HEK293T (cell line): ENCODE measurements around the gene SLC2A13.

Source experiments
- CTCF ChIA-PET: fragments of 350-600 bp; formaldehyde crosslinking; extraction: SDS; loops from one replicate; lab custom pipeline; 2021; ENCODE audit warnings: antibody characterized with exemption, inconsistent platforms; lab: Yijun Ruan, JAX
- POLR2A ChIA-PET: fragments of 350-600 bp; formaldehyde crosslinking; extraction: SDS; loops from one replicate; lab custom pipeline; 2020; ENCODE audit warnings: antibody characterized with exemption, inconsistent platforms; lab: Yijun Ruan, JAX
- DNase-seq: peaks from one replicate; pipeline ENCODE4 v3.0.0; 2012; ENCODE audit warnings: mixed read lengths; ENCODE audit errors: extremely low spot score
- ARNT ChIP-seq: fragments of 450-650 bp; IDR thresholded peaks from 2 replicates; pipeline ENCODE4 v1.6.1; 2017; ENCODE audit warnings: mild to moderate bottlenecking
- BHLHE40 ChIP-seq: fragments of 450-650 bp; IDR thresholded peaks from 2 replicates; pipeline ENCODE4 v1.6.1; 2016; ENCODE audit warnings: mild to moderate bottlenecking, moderate library complexity, borderline replicate concordance
- CTBP1 ChIP-seq: fragments of 450-650 bp; IDR thresholded peaks from 2 replicates; pipeline ENCODE4 v1.6.1; 2016; ENCODE audit warnings: borderline replicate concordance
- ELF4 ChIP-seq: fragments of 450-650 bp; IDR thresholded peaks from 2 replicates; pipeline ENCODE4 v1.6.1; 2017; ENCODE audit warnings: antibody characterized with exemption
- FOXA1 ChIP-seq: fragments of 450-650 bp; IDR thresholded peaks from 2 replicates; pipeline ENCODE4 v1.6.1; 2016; ENCODE audit warnings: mild to moderate bottlenecking
- FOXK2 ChIP-seq: fragments of 450-650 bp; IDR thresholded peaks from 2 replicates; pipeline ENCODE4 v1.6.1; 2016; ENCODE audit warnings: mild to moderate bottlenecking
- FOXM1 ChIP-seq: fragments of 450-650 bp; IDR thresholded peaks from 2 replicates; pipeline ENCODE4 v1.6.1; 2017; ENCODE audit warnings: mild to moderate bottlenecking, borderline replicate concordance
- HDGF ChIP-seq: fragments of 450-650 bp; IDR thresholded peaks from 2 replicates; pipeline ENCODE4 v1.6.1; 2017; ENCODE audit warnings: antibody characterized with exemption, borderline replicate concordance
- L3MBTL2 ChIP-seq: fragments of 450-650 bp; conservative IDR thresholded peaks from 2 replicates; pipeline ENCODE4 v1.6.1; 2016; ENCODE audit warnings: mild to moderate bottlenecking
- LEF1 ChIP-seq: fragments of 450-650 bp; IDR thresholded peaks from 2 replicates; pipeline ENCODE4 v1.6.1; 2017; ENCODE audit warnings: mild to moderate bottlenecking, borderline replicate concordance
- NFRKB ChIP-seq: fragments of 450-650 bp; IDR thresholded peaks from 2 replicates; pipeline ENCODE4 v1.6.1; 2016; ENCODE audit warnings: mild to moderate bottlenecking, moderate library complexity
- SP1 ChIP-seq: fragments of 450-650 bp; IDR thresholded peaks from 2 replicates; pipeline ENCODE4 v1.6.1; 2017
- SUZ12 ChIP-seq: fragments of 450-650 bp; IDR thresholded peaks from 2 replicates; pipeline ENCODE4 v1.6.1; 2016; ENCODE audit warnings: mild to moderate bottlenecking
- TARDBP ChIP-seq: fragments of 450-650 bp; IDR thresholded peaks from 2 replicates; pipeline ENCODE4 v1.6.1; 2016
- ZNF384 ChIP-seq: fragments of 450-650 bp; IDR thresholded peaks from 2 replicates; pipeline ENCODE4 v1.6.1; 2016
- TF ChIP-seq, protein P1 (sequence below): fragments of 450-650 bp; IDR thresholded peaks from 2 replicates; pipeline ENCODE4 v1.6.1; 2016

Gene SLC2A13

DNA sequence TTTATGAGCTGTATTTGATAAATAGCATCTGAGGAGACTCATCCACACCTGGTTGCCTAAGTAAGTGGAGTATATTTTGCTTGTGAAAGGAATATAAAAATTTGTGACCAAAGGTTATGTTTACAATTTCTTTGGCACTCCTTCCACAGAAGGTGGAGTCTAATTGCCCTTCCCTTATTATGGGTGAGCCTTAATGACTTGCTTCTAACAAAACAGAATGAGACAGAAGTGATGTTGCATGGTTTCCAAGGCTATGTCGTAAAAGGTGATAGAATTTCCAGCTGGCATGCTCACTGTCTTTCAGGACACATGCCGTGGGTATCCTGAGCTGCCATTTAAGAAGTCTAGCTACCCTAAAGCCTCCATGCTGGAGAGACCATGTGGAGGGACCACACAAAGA lies 369.5 kb downstream of the SLC2A13 start:
- ChIA-PET POLR2A (interaction anchor here (0.7 kb wide), 1 partner anchor 41 kb away, joined by 3 read pairs; no protein-coding TSS in a partner anchor), CTCF (no interaction called here)
- TF ChIP-seq BHLHE40, result no peak
- TF ChIP-seq HDGF, result no peak
- TF ChIP-seq FOXK2, result no peak
- TF ChIP-seq SUZ12, result no peak
- TF ChIP-seq FOXM1, result no peak
- DNase-seq, result no peak

DNA sequence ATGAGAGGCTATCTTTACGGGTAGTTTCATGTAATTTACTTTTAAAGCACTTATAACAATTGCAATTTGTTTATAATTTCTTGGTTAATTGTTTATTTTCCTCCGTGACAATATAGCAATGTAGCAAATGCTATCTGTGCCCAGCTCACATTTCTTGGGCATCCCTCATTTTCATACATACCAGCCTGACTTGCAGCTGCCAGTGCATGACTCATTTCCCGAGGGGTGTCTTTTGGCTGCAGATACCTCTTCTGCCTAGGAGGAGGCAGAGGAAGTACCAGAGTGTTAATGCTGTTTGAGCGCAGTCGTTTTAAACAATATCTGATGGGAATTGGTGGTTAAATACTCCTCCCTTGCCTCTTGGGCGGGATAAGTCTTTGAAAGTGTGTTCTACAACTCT lies 382.1 kb downstream of the SLC2A13 start:
- no peak for TF ChIP-seq ZNF384
- TF ChIP-seq TARDBP, result no peak
- TF ChIP-seq FOXK2, result no peak
- ChIA-PET POLR2A (no interaction called here), CTCF (interaction anchor here (0.6 kb wide), 1 partner anchor 338 kb away, joined by 4 read pairs; no protein-coding TSS in a partner anchor)
- no peak for DNase-seq

DNA sequence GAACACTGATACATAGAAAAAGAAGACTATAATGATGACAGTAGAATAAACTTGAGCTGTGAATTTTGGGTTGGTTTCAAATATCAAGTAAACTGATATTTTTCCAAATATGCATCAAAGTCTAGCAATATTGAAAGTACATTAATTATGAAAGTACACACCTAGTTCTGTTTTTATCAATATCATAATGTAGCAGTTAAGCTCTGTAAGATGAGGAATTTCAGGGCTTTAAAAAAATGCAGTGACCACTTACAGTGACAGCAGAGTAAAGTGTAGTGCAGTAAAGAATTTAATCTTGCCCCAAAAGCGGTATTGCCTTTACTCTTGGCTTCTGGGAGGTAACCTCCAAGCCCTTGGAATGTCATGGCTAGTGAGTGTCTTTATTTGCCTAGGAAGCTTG lies 383.4 kb downstream of the SLC2A13 start:
- DNase-seq, result no peak
- POLR2A ChIA-PET, result no interaction called here
- CTCF ChIA-PET, result no interaction called here
- TF ChIP-seq ARNT, result no peak
- no peak for TF ChIP-seq SUZ12
- TF ChIP-seq FOXM1, result no peak
- TF ChIP-seq LEF1, result no peak
- no peak for TF ChIP-seq ELF4
- TF ChIP-seq CTBP1, result no peak
- no peak for TF ChIP-seq ZNF384
- TF ChIP-seq BHLHE40, result no peak
- TF ChIP-seq FOXK2, result no peak
- no peak for TF ChIP-seq FOXA1
- TF ChIP-seq L3MBTL2, result no peak

DNA sequence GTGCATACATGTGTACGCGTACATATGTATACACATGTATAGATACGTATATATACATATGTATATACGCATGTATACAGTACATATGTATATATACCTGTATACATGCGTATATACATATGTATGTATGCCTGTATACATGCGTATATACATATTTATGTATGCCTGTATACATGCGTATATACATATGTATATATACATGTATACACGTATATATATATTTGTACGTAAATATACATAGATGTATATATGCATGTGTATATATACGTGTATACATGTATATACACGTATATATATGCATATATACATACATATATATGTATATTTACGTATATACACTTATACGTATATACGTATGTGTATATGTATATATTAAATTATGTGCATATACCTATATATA lies 392.3 kb downstream of the SLC2A13 start:
- CTCF ChIA-PET, result no interaction called here
- POLR2A ChIA-PET, result no interaction called here
- TF ChIP-seq TARDBP, result no peak
- no peak for TF ChIP-seq FOXM1
- TF ChIP-seq ARNT, result no peak
- no peak for TF ChIP-seq LEF1
- no peak for TF ChIP-seq CTBP1
- no peak for TF ChIP-seq L3MBTL2
- TF ChIP-seq BHLHE40, result no peak
- no peak for DNase-seq

DNA sequence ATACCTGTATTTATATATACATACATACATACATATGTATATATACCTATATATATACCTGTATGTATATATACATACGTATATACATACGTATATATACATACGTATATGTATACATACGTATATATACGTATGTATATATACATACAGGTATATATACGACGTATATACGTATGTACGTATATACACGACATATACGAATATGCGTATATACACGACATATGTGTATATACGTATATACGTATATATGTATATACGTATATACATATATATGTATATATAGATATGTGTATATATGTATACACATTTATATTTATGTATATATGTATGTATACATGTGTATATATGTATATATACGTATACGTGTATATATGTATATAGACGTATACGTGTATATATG lies 393.5 kb downstream of the SLC2A13 start:
- DNase-seq, result no peak
- TF ChIP-seq L3MBTL2, result no peak
- no peak for TF ChIP-seq ARNT
- TF ChIP-seq SUZ12, result no peak
- TF ChIP-seq, protein P1, sequence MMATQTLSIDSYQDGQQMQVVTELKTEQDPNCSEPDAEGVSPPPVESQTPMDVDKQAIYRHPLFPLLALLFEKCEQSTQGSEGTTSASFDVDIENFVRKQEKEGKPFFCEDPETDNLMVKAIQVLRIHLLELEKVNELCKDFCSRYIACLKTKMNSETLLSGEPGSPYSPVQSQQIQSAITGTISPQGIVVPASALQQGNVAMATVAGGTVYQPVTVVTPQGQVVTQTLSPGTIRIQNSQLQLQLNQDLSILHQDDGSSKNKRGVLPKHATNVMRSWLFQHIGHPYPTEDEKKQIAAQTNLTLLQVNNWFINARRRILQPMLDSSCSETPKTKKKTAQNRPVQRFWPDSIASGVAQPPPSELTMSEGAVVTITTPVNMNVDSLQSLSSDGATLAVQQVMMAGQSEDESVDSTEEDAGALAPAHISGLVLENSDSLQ, result no peak
- no peak for TF ChIP-seq SP1
- TF ChIP-seq FOXM1, result no peak
- no peak for TF ChIP-seq CTBP1
- no peak for TF ChIP-seq FOXA1
- no peak for TF ChIP-seq HDGF
- TF ChIP-seq ELF4, result no peak
- TF ChIP-seq FOXK2, result no peak
- TF ChIP-seq NFRKB, result no peak
- POLR2A ChIA-PET, result no interaction called here
- CTCF ChIA-PET, result no interaction called here
